Mesothelial cell of epicardium (in vitro differentiated cells): ENCODE measurements around the gene RPRD1B. TPM values are rescaled to one million over a fixed set of nuclear protein-coding genes. Genes with fewer than 3 reads are reported as not detected.

ENCODE experiments used
- DNase-seq, 2 experiments: peaks; one replicate each; pipeline ENCODE4 v3.0.0; 2021; ENCODE audit warnings: low spot score in 2 of 2; ENCODE audit not compliant: unreplicated experiment in 2 of 2
- H3K27ac Mint-ChIP-seq: 2 replicates; pipeline ENCODE4 v1.8.0; 2021; ENCODE audit warnings: mixed read lengths
- H3K27me3 Mint-ChIP-seq: 2 replicates; pipeline ENCODE4 v1.8.0; 2021; ENCODE audit warnings: low read depth, mixed read lengths
- H3K36me3 Mint-ChIP-seq: 2 replicates; pipeline ENCODE4 v1.8.0; 2021; ENCODE audit warnings: mixed read lengths
- H3K4me1 Mint-ChIP-seq: 2 replicates; pipeline ENCODE4 v1.8.0; 2021; ENCODE audit warnings: mixed read lengths
- H3K4me3 Mint-ChIP-seq: 2 replicates; pipeline ENCODE4 v1.8.0; 2021; ENCODE audit warnings: mild to moderate bottlenecking, moderate library complexity, mixed read lengths
- H3K9me3 Mint-ChIP-seq: 2 replicates; pipeline ENCODE4 v1.8.0; 2021; ENCODE audit warnings: mixed read lengths
- total RNA-seq: library from RNA; stranded (reverse); gene quantifications from 3 replicates; pipeline ENCODE4 v1.2.1, GENCODE V29; 2021
- TF ChIP-seq, protein P1 (sequence below): fragments of 200-600 bp; sonication (generic); IDR thresholded peaks from one replicate; pipeline ENCODE4 v1.5.0; 2021; ENCODE audit warnings: antibody characterized with exemption; ENCODE audit not compliant: unreplicated experiment

Gene RPRD1B
- total RNA-seq, 1 donor from 2014 or later = 48.4 TPM

DNA sequence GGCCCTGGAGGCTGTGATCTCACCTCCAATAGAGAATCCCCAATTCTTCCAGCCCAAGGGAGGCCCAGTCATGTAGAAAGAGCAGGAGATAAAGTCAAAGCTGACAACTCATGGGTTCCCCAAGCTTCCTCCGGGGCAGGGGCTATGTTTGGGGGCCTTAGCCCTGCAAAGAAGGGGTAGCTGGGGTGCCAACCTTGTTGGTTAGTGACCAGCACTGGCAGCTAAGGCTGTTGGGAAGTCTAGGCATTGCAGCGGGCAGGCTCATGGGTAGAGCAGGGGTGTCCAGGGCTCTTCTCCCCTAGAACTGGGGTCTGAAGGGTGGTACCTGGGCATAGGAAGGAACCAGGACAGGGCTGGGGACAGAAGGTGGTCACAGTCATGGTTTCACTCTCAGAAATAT is 95.1 kb downstream of the RPRD1B start:
- no peak for DNase-seq
- H3K36me3 Mint-ChIP-seq = no peaks in the 10 kb centered on the region
- H3K27me3 Mint-ChIP-seq = no peaks in the 10 kb centered on the region
- H3K27ac Mint-ChIP-seq = no peak overlapping the region
- no peak overlapping the region for H3K4me3 Mint-ChIP-seq
- H3K9me3 Mint-ChIP-seq = no peaks in the 10 kb centered on the region
- peaks cover 44% of the 10 kb centered on the region for H3K4me1 Mint-ChIP-seq
- TF ChIP-seq, protein P1, sequence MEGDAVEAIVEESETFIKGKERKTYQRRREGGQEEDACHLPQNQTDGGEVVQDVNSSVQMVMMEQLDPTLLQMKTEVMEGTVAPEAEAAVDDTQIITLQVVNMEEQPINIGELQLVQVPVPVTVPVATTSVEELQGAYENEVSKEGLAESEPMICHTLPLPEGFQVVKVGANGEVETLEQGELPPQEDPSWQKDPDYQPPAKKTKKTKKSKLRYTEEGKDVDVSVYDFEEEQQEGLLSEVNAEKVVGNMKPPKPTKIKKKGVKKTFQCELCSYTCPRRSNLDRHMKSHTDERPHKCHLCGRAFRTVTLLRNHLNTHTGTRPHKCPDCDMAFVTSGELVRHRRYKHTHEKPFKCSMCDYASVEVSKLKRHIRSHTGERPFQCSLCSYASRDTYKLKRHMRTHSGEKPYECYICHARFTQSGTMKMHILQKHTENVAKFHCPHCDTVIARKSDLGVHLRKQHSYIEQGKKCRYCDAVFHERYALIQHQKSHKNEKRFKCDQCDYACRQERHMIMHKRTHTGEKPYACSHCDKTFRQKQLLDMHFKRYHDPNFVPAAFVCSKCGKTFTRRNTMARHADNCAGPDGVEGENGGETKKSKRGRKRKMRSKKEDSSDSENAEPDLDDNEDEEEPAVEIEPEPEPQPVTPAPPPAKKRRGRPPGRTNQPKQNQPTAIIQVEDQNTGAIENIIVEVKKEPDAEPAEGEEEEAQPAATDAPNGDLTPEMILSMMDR = no peak

DNA sequence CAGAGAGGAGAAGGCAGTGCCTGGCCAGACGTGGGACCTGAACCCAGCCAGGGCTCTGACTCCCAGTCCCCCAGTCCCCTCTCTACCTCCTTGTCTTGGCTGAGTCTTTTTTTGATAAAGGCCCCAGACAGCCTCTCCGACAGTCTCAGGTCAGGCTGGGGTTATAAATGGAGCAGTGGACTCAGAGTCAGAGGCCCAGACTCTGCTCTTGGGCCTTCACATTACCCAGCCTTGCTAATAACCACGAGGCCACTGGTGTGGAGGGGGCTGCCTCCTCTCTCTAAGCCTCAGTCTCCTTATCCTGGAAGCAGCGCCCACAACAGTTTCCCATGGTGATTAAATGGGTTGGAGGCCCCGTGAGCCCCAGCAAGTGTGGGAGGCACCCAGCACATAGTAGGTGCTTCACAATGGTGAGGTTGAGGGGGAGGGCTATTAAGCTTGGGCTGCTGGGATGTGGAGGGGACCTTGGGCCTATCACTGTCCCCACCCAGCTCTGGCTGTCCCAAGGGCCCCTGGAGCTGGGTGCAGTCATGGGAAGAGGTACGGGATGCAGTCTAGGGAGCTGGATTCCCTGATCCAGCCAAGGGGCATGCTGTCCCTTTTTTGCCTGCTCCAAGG is 95.8 kb downstream of the RPRD1B start:
- no peak overlapping the region for H3K4me3 Mint-ChIP-seq
- peaks cover 50% of the 10 kb centered on the region for H3K4me1 Mint-ChIP-seq
- no peak overlapping the region for H3K27ac Mint-ChIP-seq
- H3K9me3 Mint-ChIP-seq = no peaks in the 10 kb centered on the region
- H3K36me3 Mint-ChIP-seq = no peaks in the 10 kb centered on the region
- TF ChIP-seq, protein P1 = no peak
- H3K27me3 Mint-ChIP-seq = no peaks in the 10 kb centered on the region
- no peak for DNase-seq

DNA sequence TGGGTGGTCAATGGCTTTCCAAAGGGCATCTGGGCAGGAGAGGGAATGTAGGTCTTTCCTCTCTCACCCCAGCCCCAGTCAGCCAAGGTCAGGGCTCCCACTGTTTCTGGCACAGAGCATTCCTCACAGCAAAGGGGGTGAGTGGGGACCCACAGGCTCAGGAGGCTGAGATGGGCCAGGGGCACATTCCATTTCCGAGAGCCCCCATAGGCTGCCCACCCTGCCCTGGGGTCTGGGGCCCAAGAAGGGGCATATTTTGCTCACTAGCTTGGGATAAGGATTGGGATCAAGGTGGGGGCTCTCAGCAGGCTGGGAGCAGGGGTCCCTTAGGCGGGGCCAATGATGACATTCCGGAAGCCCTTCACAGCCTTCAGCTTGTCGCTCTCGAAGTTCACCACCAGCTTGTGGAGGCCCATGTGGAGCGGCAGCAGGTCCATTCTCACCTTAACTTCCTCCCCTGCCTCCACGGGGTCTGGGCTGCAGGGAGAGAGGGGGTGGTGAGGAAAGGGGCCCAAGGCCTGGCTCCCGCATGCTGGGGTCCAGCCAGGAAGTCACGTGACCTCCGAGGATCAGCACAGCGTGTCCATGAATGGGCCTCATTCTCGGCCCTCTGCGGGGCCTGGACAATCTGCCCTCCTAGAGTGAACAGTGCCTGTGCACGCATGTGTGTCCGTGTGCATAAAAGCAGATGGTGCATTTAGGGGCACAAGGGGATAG is 96.5 kb downstream of the RPRD1B start:
- H3K4me3 Mint-ChIP-seq = no peak overlapping the region
- no peaks in the 10 kb centered on the region for H3K27me3 Mint-ChIP-seq
- no peaks in the 10 kb centered on the region for H3K9me3 Mint-ChIP-seq
- no peaks in the 10 kb centered on the region for H3K36me3 Mint-ChIP-seq
- no peak overlapping the region for H3K27ac Mint-ChIP-seq
- H3K4me1 Mint-ChIP-seq = peaks cover 57% of the 10 kb centered on the region
- DNase-seq = no peak
- TF ChIP-seq, protein P1 = no peak

DNA sequence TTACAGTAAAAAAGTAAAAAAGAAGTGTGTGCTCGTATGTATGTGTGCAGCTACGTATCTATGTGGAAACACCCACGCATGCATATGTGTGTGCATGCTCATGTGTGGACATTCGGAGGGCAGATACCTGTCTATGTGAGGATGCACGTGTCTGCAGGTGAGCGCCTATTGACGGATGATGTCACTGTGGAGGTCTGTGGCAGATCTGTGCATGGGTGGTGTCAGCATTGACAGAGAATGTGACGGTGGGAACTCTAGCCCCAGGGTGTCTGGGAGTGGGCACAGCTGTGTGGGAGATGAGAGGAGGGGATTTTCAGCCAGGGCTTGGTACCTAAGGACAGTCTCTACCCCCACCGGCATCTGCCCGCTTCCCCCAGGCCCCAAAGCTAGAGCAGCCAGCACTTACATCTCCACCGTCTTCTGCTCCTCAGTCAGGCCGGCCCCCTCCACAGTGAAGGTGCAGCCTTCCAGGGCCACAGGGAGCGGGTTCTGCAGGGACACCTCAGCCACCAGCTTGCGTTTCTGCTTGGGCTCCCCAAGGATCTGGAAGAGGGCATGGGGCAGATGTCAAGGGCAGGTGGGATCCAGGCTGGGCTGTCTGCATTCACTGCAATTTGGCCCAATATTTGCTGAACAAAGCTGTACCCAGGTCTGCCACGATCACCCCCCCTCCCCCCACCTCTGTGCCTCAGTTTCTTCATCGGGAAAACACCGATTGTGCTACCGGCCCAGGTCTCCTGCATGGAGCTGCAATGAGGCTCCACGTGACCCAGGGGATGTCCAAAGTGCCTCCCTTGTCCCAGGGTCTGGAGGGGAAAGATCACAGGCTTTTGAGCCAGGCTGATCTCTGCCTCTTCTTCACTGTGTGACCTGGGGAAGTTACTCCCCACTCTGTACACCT is 97.4 kb downstream of the RPRD1B start:
- no peaks in the 10 kb centered on the region for H3K9me3 Mint-ChIP-seq
- H3K36me3 Mint-ChIP-seq = no peaks in the 10 kb centered on the region
- no peaks in the 10 kb centered on the region for H3K27me3 Mint-ChIP-seq
- H3K27ac Mint-ChIP-seq = no peak overlapping the region
- TF ChIP-seq, protein P1 = no peak
- no peak overlapping the region for H3K4me3 Mint-ChIP-seq
- DNase-seq = no peak
- H3K4me1 Mint-ChIP-seq = peaks cover 51% of the 10 kb centered on the region

DNA sequence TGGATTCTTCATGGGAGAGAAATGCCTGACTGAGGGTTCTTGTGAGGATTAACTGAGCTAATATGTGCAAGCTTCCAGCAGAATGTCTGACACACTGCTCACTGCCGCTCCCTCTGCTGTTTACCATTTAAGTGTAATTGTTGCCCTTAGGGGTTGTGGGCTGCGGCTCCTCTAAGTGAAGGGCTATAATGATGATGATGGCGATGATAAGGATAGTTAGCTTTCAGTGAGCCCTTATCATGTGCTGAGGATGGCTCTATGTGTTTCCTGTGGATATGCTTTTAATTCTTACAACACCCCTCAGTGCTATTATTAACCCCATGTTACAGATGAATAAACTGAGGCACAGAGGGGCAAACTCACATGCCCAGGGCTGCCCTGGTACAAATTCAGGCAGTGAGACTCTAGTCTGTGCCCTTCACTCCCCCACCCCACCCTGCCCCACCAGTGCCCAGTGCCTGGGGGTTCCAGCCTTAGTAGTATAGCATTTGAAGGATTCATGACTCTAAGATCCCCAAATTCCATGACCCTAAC is 98.1 kb downstream of the RPRD1B start:
- no peak for DNase-seq

More for the DNA sequence above, 98.1 kb downstream of the RPRD1B start:
- TF ChIP-seq, protein P1 = no peak
- no peak overlapping the region for H3K4me3 Mint-ChIP-seq
- H3K4me1 Mint-ChIP-seq = peaks cover 47% of the 10 kb centered on the region
- H3K36me3 Mint-ChIP-seq = no peaks in the 10 kb centered on the region
- H3K9me3 Mint-ChIP-seq = no peaks in the 10 kb centered on the region
- no peak overlapping the region for H3K27ac Mint-ChIP-seq
- H3K27me3 Mint-ChIP-seq = no peaks in the 10 kb centered on the region
